ENCODE measurements around the gene NEO1. TPM values are rescaled to one million over a fixed set of nuclear protein-coding genes. Genes with fewer than 3 reads are reported as not detected.

NEO1 gene
- polyA plus RNA-seq, 1 donor (not counting 4 experiments of a cell fraction or from before 2014, with no cell fraction given) = 4.4 TPM

DNA sequence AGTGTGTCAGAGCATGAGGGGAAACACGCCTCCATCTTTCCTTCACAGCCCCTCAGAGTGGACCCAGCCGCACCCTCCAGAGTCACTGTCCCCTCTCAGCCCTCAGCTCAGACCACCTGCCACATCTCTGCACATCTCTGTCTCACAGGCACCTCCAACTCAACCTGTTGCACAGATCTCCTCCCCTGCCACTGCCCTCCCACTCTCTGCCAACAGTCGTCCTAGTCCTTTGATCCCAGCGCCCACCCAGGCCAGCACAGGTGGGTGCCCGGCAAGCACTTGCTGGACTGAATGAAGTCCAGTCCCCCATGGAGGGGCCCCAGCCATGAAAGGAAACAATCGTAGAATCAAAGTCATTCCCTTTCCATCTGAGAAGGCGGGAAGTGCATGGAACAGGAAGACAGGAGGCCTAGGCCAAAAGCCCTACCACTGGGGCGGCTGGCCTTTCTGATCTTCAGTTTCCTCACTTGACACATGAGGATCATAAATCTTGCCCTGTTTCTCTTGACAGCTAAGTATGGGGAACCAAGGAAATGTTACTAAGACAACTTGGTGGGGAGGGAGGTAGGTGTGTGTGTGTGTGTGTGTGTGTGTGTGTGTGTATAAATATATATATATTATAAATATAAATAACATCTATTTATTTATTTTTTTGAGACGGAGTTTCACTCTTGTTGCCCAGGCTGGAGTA, 288.4 kb downstream of the NEO1 start:
- no peak for TF ChIP-seq EZH2 (IDR thresholded peaks at IDR 0.05; ENCODE audit: low read length)
- TF ChIP-seq, protein P1, sequence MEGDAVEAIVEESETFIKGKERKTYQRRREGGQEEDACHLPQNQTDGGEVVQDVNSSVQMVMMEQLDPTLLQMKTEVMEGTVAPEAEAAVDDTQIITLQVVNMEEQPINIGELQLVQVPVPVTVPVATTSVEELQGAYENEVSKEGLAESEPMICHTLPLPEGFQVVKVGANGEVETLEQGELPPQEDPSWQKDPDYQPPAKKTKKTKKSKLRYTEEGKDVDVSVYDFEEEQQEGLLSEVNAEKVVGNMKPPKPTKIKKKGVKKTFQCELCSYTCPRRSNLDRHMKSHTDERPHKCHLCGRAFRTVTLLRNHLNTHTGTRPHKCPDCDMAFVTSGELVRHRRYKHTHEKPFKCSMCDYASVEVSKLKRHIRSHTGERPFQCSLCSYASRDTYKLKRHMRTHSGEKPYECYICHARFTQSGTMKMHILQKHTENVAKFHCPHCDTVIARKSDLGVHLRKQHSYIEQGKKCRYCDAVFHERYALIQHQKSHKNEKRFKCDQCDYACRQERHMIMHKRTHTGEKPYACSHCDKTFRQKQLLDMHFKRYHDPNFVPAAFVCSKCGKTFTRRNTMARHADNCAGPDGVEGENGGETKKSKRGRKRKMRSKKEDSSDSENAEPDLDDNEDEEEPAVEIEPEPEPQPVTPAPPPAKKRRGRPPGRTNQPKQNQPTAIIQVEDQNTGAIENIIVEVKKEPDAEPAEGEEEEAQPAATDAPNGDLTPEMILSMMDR (optimal IDR thresholded peaks at IDR 0.05 in 1 of 3, IDR thresholded peaks at IDR 0.05 in 1 of 3, conservative IDR thresholded peaks at IDR 0.05 in 1 of 3; ENCODE audit: extremely low read depth in 1 of 3, insufficient read depth in 2 of 3, low read length in 3 of 3) = no peak
- dilution Hi-C loops (cut with MboI; ENCODE audit: extremely low pct_ligation_motif_present, low sequenced_read_pairs) = no loop called here
- Histone ChIP-seq H3K9me1 (ENCODE audit: control insufficient read depth, extremely low read depth, insufficient read depth, low read length) (no peaks in the 10 kb centered on the region), H3K4me2 (ENCODE audit: control insufficient read depth, extremely low read depth, insufficient read depth, low read depth, low read length) (no peak overlapping the region), H3K9ac (ENCODE audit: control insufficient read depth, extremely low read depth, insufficient read depth, low read length) (no peak overlapping the region), H3K4me3 (ENCODE audit: control insufficient read depth in 2 of 3, extremely low read depth in 1 of 3, insufficient read depth in 2 of 3, low read depth in 1 of 3, low read length in 3 of 3) (no peak overlapping the region), H3K4me1 (ENCODE audit: control insufficient read depth, extremely low read depth, insufficient read depth, low read length) (no peaks in the 10 kb centered on the region), H3K9me3 (ENCODE audit: control insufficient read depth, low read depth, low read length) (no peaks in the 10 kb centered on the region), H2AFZ (ENCODE audit: control insufficient read depth, low read length) (no peak overlapping the region), H3K79me2 (ENCODE audit: control insufficient read depth, insufficient read depth, low read length) (no peaks in the 10 kb centered on the region), H3K27ac (ENCODE audit: control insufficient read depth, insufficient read depth, low read length) (no peak overlapping the region), H3K27me3 (ENCODE audit: control insufficient read depth, extremely low read depth, insufficient read depth, low read length) (peaks cover 7% of the 10 kb centered on the region), H3K36me3 (ENCODE audit: control insufficient read depth in 2 of 2, extremely low read depth in 1 of 2, insufficient read depth in 2 of 2, low read length in 2 of 2) (no peaks in the 10 kb centered on the region), H4K20me1 (ENCODE audit: control insufficient read depth, extremely low read depth, insufficient read depth, low read length) (no peaks in the 10 kb centered on the region)
- FAIRE-seq (no peak), DNase-seq (ENCODE audit: low read depth, low spot score) (no peak)

DNA sequence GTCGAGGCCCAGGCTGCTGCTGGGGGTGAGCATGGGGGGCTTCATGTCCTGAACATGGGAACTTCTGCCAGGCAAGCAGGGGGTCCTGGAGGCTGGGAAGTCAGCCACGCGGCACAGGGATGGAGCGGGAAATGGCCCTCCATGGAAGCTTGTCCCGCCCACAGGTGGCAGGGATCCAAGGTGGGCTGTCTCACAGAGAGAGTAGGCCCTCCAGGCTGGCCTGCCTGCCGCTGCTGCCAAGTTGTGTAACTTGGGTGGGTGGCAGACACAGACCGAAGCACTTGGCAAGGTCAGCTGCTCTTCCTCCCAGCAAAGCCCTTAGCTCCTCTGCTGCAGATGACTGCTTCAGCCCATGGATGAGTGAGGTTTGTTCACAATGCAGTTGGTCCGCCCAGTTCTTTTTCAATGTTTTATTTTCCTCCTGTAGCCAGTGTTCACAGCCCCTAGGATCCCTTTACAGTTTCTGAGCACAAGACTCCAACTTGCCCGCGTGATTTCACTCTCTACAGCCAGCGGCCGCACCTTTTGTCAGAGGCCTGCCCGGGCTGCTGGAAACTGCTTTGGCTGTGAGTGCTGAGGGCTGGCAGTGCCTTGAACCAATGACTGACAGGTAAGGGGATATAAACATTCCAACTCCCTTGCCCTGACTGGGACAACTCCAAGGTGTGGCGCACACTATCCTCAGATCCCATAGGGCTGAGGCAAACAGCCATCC, 289.8 kb downstream of the NEO1 start:
- dilution Hi-C loops (cut with MboI; ENCODE audit: extremely low pct_ligation_motif_present, low sequenced_read_pairs) = no loop called here
- DNase-seq (ENCODE audit: low read depth, low spot score) (no peak), FAIRE-seq (no peak)
- Histone ChIP-seq H3K9ac (ENCODE audit: control insufficient read depth, extremely low read depth, insufficient read depth, low read length) (no peak overlapping the region), H3K4me3 (ENCODE audit: control insufficient read depth in 2 of 3, extremely low read depth in 1 of 3, insufficient read depth in 2 of 3, low read depth in 1 of 3, low read length in 3 of 3) (no peak overlapping the region), H3K27me3 (ENCODE audit: control insufficient read depth, extremely low read depth, insufficient read depth, low read length) (no peaks in the 10 kb centered on the region), H3K9me3 (ENCODE audit: control insufficient read depth, low read depth, low read length) (no peaks in the 10 kb centered on the region), H3K79me2 (ENCODE audit: control insufficient read depth, insufficient read depth, low read length) (no peaks in the 10 kb centered on the region), H3K27ac (ENCODE audit: control insufficient read depth, insufficient read depth, low read length) (no peak overlapping the region), H3K4me2 (ENCODE audit: control insufficient read depth, extremely low read depth, insufficient read depth, low read depth, low read length) (no peak overlapping the region), H3K36me3 (ENCODE audit: control insufficient read depth in 2 of 2, extremely low read depth in 1 of 2, insufficient read depth in 2 of 2, low read length in 2 of 2) (no peaks in the 10 kb centered on the region), H4K20me1 (ENCODE audit: control insufficient read depth, extremely low read depth, insufficient read depth, low read length) (no peaks in the 10 kb centered on the region), H3K4me1 (ENCODE audit: control insufficient read depth, extremely low read depth, insufficient read depth, low read length) (no peaks in the 10 kb centered on the region), H3K9me1 (ENCODE audit: control insufficient read depth, extremely low read depth, insufficient read depth, low read length) (no peaks in the 10 kb centered on the region), H2AFZ (ENCODE audit: control insufficient read depth, low read length) (no peak overlapping the region)
- TF ChIP-seq, protein P1 (optimal IDR thresholded peaks at IDR 0.05 in 1 of 3, IDR thresholded peaks at IDR 0.05 in 1 of 3, conservative IDR thresholded peaks at IDR 0.05 in 1 of 3; ENCODE audit: extremely low read depth in 1 of 3, insufficient read depth in 2 of 3, low read length in 3 of 3) = no peak
- no peak for TF ChIP-seq EZH2 (IDR thresholded peaks at IDR 0.05; ENCODE audit: low read length)

Measured in keratinocyte (primary cell).